Forelimb muscle (tissue), 1 donor: ENCODE results near the gene SIAH3. TPM values are rescaled to one million over a fixed set of nuclear protein-coding genes. Genes with fewer than 3 reads are reported as not detected.
"Not testable (repeated sequence)": the region's sequence is repeated elsewhere in the genome, so short reads cannot be mapped to it uniquely, and the experiment has no call there.

Source experiments
- DNase-seq: peaks from one replicate; pipeline ENCODE4 v3.0.0-alpha.2; 2013; ENCODE audit warnings: low read depth
- polyA plus RNA-seq: library from polyadenylated mRNA; unstranded; fragments of 120-200 nt; gene quantifications from one replicate; pipeline ENCODE4 v1.2.1, GENCODE V29; 2013; ENCODE audit not compliant: insufficient read length

SIAH3 gene
- polyA plus RNA-seq, result 0.33 TPM

GRCh38 chr13:45851171-45851921, at the start of gene SIAH3:
Gene SIAH3 (minus strand): TSS chr13:45851753. CDS start chr13:45851629, 124 bp downstream.
- no peak for DNase-seq

- no peak for DNase-seq
Measured at GRCh38 chr13:45899406-45899805, 47.9 kb upstream of the SIAH3 start.

DNA sequence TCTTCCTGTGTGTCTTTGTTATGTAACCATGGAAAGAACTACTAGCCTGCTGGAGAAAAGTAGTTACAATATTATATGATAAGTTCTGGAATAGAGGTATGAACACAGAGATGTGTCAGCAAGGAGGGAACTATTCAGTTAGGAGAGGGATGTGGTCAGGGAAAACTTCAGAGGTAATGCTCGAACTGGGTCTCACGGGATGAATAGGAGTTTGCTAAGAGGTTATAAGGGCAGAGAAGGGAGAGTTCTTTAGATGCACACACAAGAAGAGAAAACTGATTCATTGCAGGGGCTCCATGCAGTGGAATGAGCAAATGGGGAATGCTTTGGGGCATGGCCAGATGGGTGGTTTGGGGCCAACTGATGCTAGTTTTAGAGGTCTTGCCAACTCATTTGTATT, 46.0 kb upstream of the SIAH3 start:
- DNase-seq, result no peak

GRCh38 chr13:45896285-45896684, 44.7 kb upstream of the SIAH3 start:
- DNase-seq, result no peak

- no peak for DNase-seq
Measured at GRCh38 chr13:45895881-45896280, 44.3 kb upstream of the SIAH3 start.

DNA sequence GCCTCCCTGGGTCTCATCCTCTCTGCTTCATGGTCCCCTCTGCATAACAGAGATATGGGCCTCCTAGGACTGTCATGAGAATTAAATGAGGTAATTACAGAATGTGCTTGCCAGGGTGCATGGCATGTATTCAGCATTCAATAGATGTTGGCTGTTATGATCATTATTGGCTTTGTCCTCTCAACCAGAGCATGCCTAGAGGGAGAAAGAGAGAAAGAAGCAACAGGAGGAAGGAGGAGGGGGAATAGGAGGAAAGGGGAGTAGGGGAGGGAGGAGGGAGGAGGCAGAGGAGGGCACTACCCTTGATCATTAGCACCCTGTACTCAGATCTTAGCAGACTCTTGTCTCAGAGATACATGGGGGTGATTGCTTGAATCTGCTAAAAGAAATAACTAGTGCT, 41.0 kb upstream of the SIAH3 start:
- no peak for DNase-seq

DNA sequence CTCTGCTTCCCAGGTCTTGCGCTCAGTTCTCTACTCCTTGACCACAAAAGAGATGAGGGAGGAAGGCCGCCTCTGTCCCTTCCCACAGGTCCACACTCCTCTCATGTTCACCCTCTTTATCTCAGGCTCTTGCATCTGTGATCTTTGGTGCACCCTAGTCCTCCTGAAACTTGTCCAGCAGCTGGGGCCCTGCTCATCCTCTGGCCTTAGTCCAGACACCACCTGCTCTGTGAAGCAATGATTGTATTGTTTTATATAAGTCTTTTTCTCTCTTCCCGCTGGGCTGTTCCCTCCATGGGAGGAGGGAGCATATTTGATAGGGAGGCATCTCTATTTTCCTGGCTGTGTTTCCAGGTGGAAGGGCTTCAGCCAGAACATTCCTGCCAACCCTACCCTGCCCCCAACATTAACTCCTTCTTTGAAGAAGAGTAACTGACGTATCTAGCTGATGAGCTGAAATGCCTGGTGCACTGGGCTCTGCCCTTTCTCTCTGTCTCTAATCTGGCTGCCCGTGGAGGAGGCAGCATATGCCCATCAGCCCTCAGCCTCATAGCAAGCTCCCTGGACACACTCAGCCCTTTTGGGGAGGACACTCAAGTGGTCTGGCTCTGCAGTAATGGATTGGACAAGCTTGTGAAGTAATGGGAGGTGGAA, 38.2 kb upstream of the SIAH3 start:
- DNase-seq, result no peak

- no peak for DNase-seq
Measured at GRCh38 chr13:45886466-45886865, 34.9 kb upstream of the SIAH3 start.

GRCh38 chr13:45885194-45885593, 33.6 kb upstream of the SIAH3 start:
- DNase-seq, result no peak

DNA sequence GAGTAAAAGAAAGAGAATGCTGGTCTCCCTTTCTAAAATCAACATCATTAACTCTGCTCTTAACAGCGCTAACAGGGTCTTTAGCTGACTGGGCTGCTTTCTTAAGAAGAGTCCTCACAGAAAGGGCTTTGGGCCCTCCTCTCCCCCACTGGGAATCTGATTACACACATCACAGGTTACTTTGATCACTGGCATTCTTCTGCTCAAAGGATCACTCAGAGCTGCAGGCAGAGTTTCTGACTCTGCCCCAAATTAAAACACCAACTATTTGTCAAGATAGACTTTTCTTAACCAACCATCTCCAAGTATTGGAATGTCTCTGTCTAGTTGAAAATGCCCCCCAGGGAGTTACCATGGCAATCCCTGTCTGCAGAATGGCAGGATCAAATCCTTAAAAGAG, 31.1 kb upstream of the SIAH3 start:
- DNase-seq, result no peak

GRCh38 chr13:45881353-45881752, 29.8 kb upstream of the SIAH3 start:
- no peak for DNase-seq

- DNase-seq, result no peak
Measured at GRCh38 chr13:45880242-45880641, 28.7 kb upstream of the SIAH3 start.

DNA sequence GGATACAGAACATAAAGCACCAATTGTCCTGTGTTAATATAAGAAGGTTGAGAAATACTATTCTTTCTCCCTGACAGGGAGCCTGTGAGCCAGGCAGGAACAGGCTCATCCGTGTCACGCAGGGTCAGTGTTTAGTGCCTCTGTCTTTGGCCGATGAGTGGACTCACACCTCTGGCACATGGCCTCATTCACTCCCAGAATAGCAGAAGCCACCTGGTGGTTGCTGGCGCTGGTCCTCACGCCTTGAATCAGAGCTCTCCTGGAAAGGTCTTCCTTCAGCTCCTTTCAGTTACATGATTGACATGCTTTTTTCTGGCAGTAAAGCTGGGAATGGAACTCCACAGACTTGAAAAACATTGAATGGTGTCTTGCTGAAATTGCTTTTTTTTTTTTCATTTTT, 28.1 kb upstream of the SIAH3 start:
- DNase-seq, result no peak

DNA sequence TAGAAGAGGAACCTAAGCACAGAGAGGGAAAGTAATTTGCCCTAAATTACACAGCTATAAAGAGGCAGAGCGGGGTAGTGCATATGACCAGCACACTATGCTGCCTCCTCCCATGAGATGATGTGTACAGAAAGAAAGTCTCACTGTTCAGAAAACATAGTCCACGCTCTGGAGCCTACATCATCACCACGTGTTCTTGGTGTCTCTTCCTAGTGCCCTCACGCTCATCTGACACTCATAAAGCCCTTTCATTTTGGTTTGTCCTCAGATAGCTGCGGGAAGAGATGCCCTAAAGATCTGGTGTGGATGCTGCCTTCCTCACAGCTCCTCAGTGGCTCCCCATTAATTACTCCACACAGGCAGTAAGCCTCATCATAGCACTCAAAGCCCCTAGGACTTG, 27.4 kb upstream of the SIAH3 start:
- DNase-seq, result no peak

DNA sequence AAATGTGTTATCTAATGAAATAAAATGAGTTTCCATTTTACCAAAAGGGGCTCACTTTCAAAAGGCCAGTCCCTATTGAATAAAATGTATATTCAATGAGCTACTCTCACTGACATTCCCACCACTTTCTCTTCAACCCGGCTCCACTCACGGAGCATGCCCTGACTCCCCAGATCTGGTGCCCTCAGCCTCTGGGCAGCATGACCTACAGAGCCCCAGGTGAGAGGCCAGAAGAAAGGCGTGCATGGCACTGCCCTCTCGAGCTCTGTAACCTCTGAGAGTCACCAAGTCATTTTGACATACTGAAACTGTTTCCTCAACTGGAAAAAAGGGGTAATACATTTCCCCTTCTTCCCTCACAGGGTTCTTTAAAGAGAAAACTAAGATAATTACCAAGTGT, 25.2 kb upstream of the SIAH3 start:
- DNase-seq, result no peak

- no peak for DNase-seq
Measured at GRCh38 chr13:45875951-45876350, 24.4 kb upstream of the SIAH3 start.

GRCh38 chr13:45873491-45874325, 22.2 kb upstream of the SIAH3 start:
- DNase-seq, result no peak

- DNase-seq, result no peak
Measured at GRCh38 chr13:45872566-45872965, 21.0 kb upstream of the SIAH3 start.

GRCh38 chr13:45871201-45871600, 19.6 kb upstream of the SIAH3 start:
- DNase-seq, result not testable (repeated sequence)

- DNase-seq, result no peak
Measured at GRCh38 chr13:45870232-45870631, 18.7 kb upstream of the SIAH3 start.

- DNase-seq, result no peak
Measured at GRCh38 chr13:45865414-45865813, 13.9 kb upstream of the SIAH3 start.
